HepG2 (cell line): Measurements from ENCODE around the gene PSKH1. TPM values are rescaled to one million over a fixed set of nuclear protein-coding genes. Genes with fewer than 3 reads are reported as not detected.

Source experiments
- BRD4 ChIP-seq: sonication (generic); formaldehyde crosslinking; IDR thresholded peaks from 2 replicates; pipeline ENCODE4 v1.4.0; 2020; ENCODE audit warnings: missing genetic modification reagents
- DRAP1 ChIP-seq: IDR thresholded peaks from 2 replicates; pipeline ENCODE4 v1.6.1; 2016; ENCODE audit warnings: missing genetic modification reagents, missing compliant biosample characterization
- MED1 ChIP-seq: sonication (generic); formaldehyde crosslinking; IDR thresholded peaks from 2 replicates; pipeline ENCODE4 v1.4.0; 2020; ENCODE audit warnings: missing genetic modification reagents
- MXI1 ChIP-seq: IDR thresholded peaks from 3 replicates; pipeline ENCODE4 v1.6.1; 2012; ENCODE audit warnings: low read depth, low read length, inconsistent platforms, borderline replicate concordance
- NONO ChIP-seq, 2 experiments: fragments of 450-650 bp in 1 of 2; sonication (generic) in 1 of 2; formaldehyde crosslinking in 1 of 2; IDR thresholded peaks in 1 of 2; conservative IDR thresholded peaks in 1 of 2; 2 replicates each; pipeline versions ENCODE4 v1.6.1 to v1.8.0; 2017 to 2022; ENCODE audit warnings: mild to moderate bottlenecking in 1 of 2, missing genetic modification reagents in 1 of 2, moderate library complexity in 1 of 2
- PATZ1 ChIP-seq: sonication (generic); formaldehyde crosslinking; IDR thresholded peaks from 2 replicates; pipeline ENCODE4 v1.4.0; 2020; ENCODE audit warnings: missing genetic modification reagents
- PHF8 ChIP-seq: sonication (generic); formaldehyde crosslinking; IDR thresholded peaks from 2 replicates; pipeline ENCODE4 v1.5.0; 2020; ENCODE audit warnings: missing genetic modification reagents
- SNAI1 ChIP-seq: sonication (generic); formaldehyde crosslinking; IDR thresholded peaks from 2 replicates; pipeline ENCODE4 v1.5.0; 2020; ENCODE audit warnings: mild to moderate bottlenecking, missing genetic modification reagents, borderline replicate concordance
- SP5 ChIP-seq: IDR thresholded peaks from 2 replicates; pipeline ENCODE4 v1.6.1; 2016; ENCODE audit warnings: low read depth, borderline replicate concordance
- SRSF4 ChIP-seq: fragments of 200-400 bp; formaldehyde crosslinking; IDR thresholded peaks from one replicate; pipeline ENCODE4 v1.6.1; 2018; ENCODE audit warnings: mild to moderate bottlenecking, low read depth, low read length, moderate library complexity; ENCODE audit not compliant: poor library complexity, severe bottlenecking
- ZFP91 ChIP-seq: sonication (generic); formaldehyde crosslinking; IDR thresholded peaks from 2 replicates; pipeline ENCODE4 v1.9.0; 2022; ENCODE audit warnings: missing genetic modification reagents, mild to moderate bottlenecking, borderline replicate concordance
- ZFX ChIP-seq: sonication (generic); formaldehyde crosslinking; IDR thresholded peaks from 2 replicates; pipeline ENCODE4 v1.4.0; 2020; ENCODE audit warnings: mild to moderate bottlenecking, low read depth, missing genetic modification reagents, moderate library complexity
- ZNF18 ChIP-seq: sonication (generic); formaldehyde crosslinking; IDR thresholded peaks from 2 replicates; pipeline ENCODE4 v1.8.0; 2022; ENCODE audit warnings: mild to moderate bottlenecking, missing genetic modification reagents; ENCODE audit not compliant: insufficient replicate concordance
- ZNF333 ChIP-seq: sonication (generic); formaldehyde crosslinking; IDR thresholded peaks from 2 replicates; pipeline ENCODE4 v1.4.0; 2020; ENCODE audit warnings: mild to moderate bottlenecking, missing genetic modification reagents, borderline replicate concordance
- ZNF33B ChIP-seq: sonication (generic); formaldehyde crosslinking; IDR thresholded peaks from 2 replicates; pipeline ENCODE4 v1.5.1; 2020; ENCODE audit warnings: mild to moderate bottlenecking, missing genetic modification reagents
- ZNF362 ChIP-seq: sonication (generic); formaldehyde crosslinking; IDR thresholded peaks from 2 replicates; pipeline ENCODE4 v1.4.0; 2020; ENCODE audit warnings: missing genetic modification reagents, mild to moderate bottlenecking, borderline replicate concordance
- ZNF484 ChIP-seq: sonication (generic); formaldehyde crosslinking; IDR thresholded peaks from 2 replicates; pipeline ENCODE4 v1.5.1; 2020; ENCODE audit warnings: mild to moderate bottlenecking, low read depth, missing genetic modification reagents, borderline replicate concordance
- ZNF660 ChIP-seq: sonication (generic); formaldehyde crosslinking; IDR thresholded peaks from 2 replicates; pipeline ENCODE4 v1.5.1; 2020; ENCODE audit warnings: mild to moderate bottlenecking, low read depth, missing genetic modification reagents, borderline replicate concordance
- ZNF782 ChIP-seq: sonication (generic); formaldehyde crosslinking; IDR thresholded peaks from 2 replicates; pipeline ENCODE4 v1.4.0; 2020; ENCODE audit warnings: missing genetic modification reagents, mild to moderate bottlenecking, borderline replicate concordance
- ZNF878 ChIP-seq: sonication (generic); formaldehyde crosslinking; IDR thresholded peaks from 2 replicates; pipeline ENCODE4 v1.8.1; 2023; ENCODE audit warnings: mild to moderate bottlenecking, missing genetic modification reagents, moderate library complexity
- polyA plus RNA-seq, 8 experiments: library from polyadenylated mRNA; depleted of rRNA in 3 of 8; stranded (reverse) in 7 of 8; unstranded in 1 of 8; fragments of >200 nt; fragmentation: Illumina TruSeq in 4 of 8; extraction: Trizol in 4 of 8; gene quantifications; 2 replicates each; pipeline versions ENCODE4 v1.2.1 to v1.2.3, GENCODE V29; 2011 to 2016; ENCODE audit warnings: low read depth in 4 of 8, missing spikeins in 1 of 8, mixed read lengths in 1 of 8; ENCODE audit not compliant: insufficient read depth in 1 of 8
- total RNA-seq, 5 experiments: library from RNA; depleted of rRNA; stranded (reverse); fragments of >200 nt; fragmentation: Illumina TruSeq; extraction: Trizol; gene quantifications; 2 replicates each; pipeline ENCODE4 v1.2.3, GENCODE V29; 2016; ENCODE audit warnings: low read depth in 1 of 5

The PSKH1 gene
- total and polyA plus RNA-seq, 2 of the 13 experiments (the other 11 are each of a cell fraction or from before 2014, with no cell fraction given), result 8.4 to 19.1 TPM

GRCh38 chr16:67941469-67942199 is 48.6 kb downstream of the PSKH1 start (continued):
- TF ChIP-seq ZNF18 (CRISPR knock-in tag) (no peak), ZNF878 (CRISPR knock-in tag) (no peak), BRD4 (no peak), ZNF484 (CRISPR knock-in tag) (no peak), ZNF782 (CRISPR knock-in tag) (0 out of 2 replicates have a peak, but pooled peaks have one; percentile 4), MXI1 (no peak), ZNF33B (CRISPR knock-in tag) (no peak), ZFX (CRISPR knock-in tag) (no peak), DRAP1 (CRISPR knock-in tag) (no peak), SRSF4 (no peak), MED1 (CRISPR knock-in tag) (no peak), ZNF660 (CRISPR knock-in tag) (no peak), PATZ1 (no peak), ZFP91 (CRISPR knock-in tag) (no peak), SNAI1 (CRISPR knock-in tag) (no peak), ZNF362 (peak; percentile 59; the same call in 1 of the 2 replicates), PHF8 (CRISPR knock-in tag) (no peak), SP5 (CRISPR knock-in tag) (no peak), NONO (IDR thresholded peaks at IDR 0.05) (no peak), NONO (CRISPR knock-in tag; conservative IDR thresholded peaks at IDR 0.05) (peak; percentile 26; the same call in 1 of the 2 replicates), ZNF333 (CRISPR knock-in tag) (0 out of 2 replicates have a peak, but pooled peaks have one; percentile 15)
